Thoracic aorta (tissue), 2 donors: ENCODE data around the gene CACUL1. TPM values are rescaled to one million over a fixed set of nuclear protein-coding genes. Genes with fewer than 3 reads are reported as not detected.
A peak's percentile ranks its signal among the peaks of the same experiment; 100 is the strongest.

ENCODE experiments used
- ATAC-seq: fragments of 150-250 bp; one replicate; pipeline ENCODE4 v1.8.0; 2017; ENCODE audit warnings: low read depth; ENCODE audit not compliant: insufficient number of reproducible peaks, low FRiP score
- DNase-seq: peaks from one replicate; pipeline ENCODE4 v3.0.0-alpha.2; 2020; ENCODE audit warnings: low spot score
- H3K27ac ChIP-seq, 2 donors: fragments of 200-600 bp; sonication (generic); 1 replicate in 1 of 2; 2 replicates in 1 of 2; pipeline ENCODE4 v1.5.1; 2016; ENCODE audit warnings: mild to moderate bottlenecking in 2 of 2, moderate library complexity in 2 of 2
- H3K27me3 ChIP-seq: fragments of 200-600 bp; sonication (generic); replicated peaks from 2 replicates; pipeline ENCODE4 v1.6.0; 2016; ENCODE audit warnings: mild to moderate bottlenecking; ENCODE audit not compliant: insufficient read depth
- H3K36me3 ChIP-seq: fragments of 200-600 bp; sonication (generic); one replicate; pipeline ENCODE4 v1.5.1; 2016
- H3K4me1 ChIP-seq, 2 donors: fragments of 200-600 bp; sonication (generic); 1 replicate in 1 of 2; 2 replicates in 1 of 2; pipeline versions ENCODE4 v1.5.1 to v1.6.0; 2016; ENCODE audit warnings: low read depth in 2 of 2, mild to moderate bottlenecking in 1 of 2; ENCODE audit not compliant: control insufficient read depth in 1 of 2
- H3K4me3 ChIP-seq: fragments of 200-600 bp; sonication (generic); 2 replicates; pipeline ENCODE4 v1.5.1; 2016; ENCODE audit warnings: mild to moderate bottlenecking
- H3K9me3 ChIP-seq: fragments of 200-600 bp; sonication (generic); 2 replicates; pipeline ENCODE4 v1.5.1; 2016
- CTCF ChIP-seq: fragments of 200-600 bp; sonication (generic); IDR thresholded peaks from one replicate; pipeline ENCODE4 v1.5.1; 2019; ENCODE audit warnings: antibody characterized with exemption
- total RNA-seq, 2 donors: library from RNA; depleted of rRNA; stranded (reverse); fragments of >200 nt; gene quantifications; one replicate each; pipeline versions ENCODE4 v1.1.0 to v1.2.3, GENCODE V29; 2016

The CACUL1 gene
- total RNA-seq, 2 donors from 2014 or later: 32.7 to 42.9 TPM

GRCh38 chr10:118742032-118742431 lies 12.7 kb downstream of the CACUL1 start:
- TF ChIP-seq CTCF: no peak
- no peak for DNase-seq
- ATAC-seq: no peak
- no peaks in the 10 kb centered on the region for H3K36me3 ChIP-seq
- H3K27ac ChIP-seq: no peak overlapping the region
- H3K4me3 ChIP-seq: no peak overlapping the region
- H3K27me3 ChIP-seq: no peaks in the 10 kb centered on the region
- H3K4me1 ChIP-seq: peaks cover 32 to 75% of the 10 kb centered on the region in 2 donors
- no peaks in the 10 kb centered on the region for H3K9me3 ChIP-seq

GRCh38 chr10:118738406-118738805 lies 16.4 kb downstream of the CACUL1 start:
- no peaks in the 10 kb centered on the region for H3K36me3 ChIP-seq
- no peaks in the 10 kb centered on the region for H3K9me3 ChIP-seq
- peaks cover 33 to 83% of the 10 kb centered on the region in 2 donors for H3K4me1 ChIP-seq
- no peaks in the 10 kb centered on the region for H3K27me3 ChIP-seq
- TF ChIP-seq CTCF: no peak
- H3K4me3 ChIP-seq: no peak overlapping the region
- DNase-seq (no peak), ATAC-seq (no peak)
- no peak overlapping the region for H3K27ac ChIP-seq

- no peak for TF ChIP-seq CTCF
- ATAC-seq: no peak
- no peak for DNase-seq
- Histone ChIP-seq H3K9me3 (no peaks in the 10 kb centered on the region), H3K36me3 (no peaks in the 10 kb centered on the region), H3K27me3 (no peaks in the 10 kb centered on the region), H3K27ac (no peak overlapping the region), H3K4me1 (peaks cover 31 to 82% of the 10 kb centered on the region in 2 donors), H3K4me3 (no peak overlapping the region)
Observed at GRCh38 chr10:118737603-118738302, 17.0 kb downstream of the CACUL1 start.

- Histone ChIP-seq H3K4me1 (peaks cover 22 to 78% of the 10 kb centered on the region in 2 donors), H3K9me3 (no peaks in the 10 kb centered on the region), H3K27ac (no peak overlapping the region), H3K36me3 (no peaks in the 10 kb centered on the region), H3K4me3 (no peak overlapping the region), H3K27me3 (no peaks in the 10 kb centered on the region)
- TF ChIP-seq CTCF: no peak
- no peak for ATAC-seq
- no peak for DNase-seq
Observed at GRCh38 chr10:118735294-118735693, 19.5 kb downstream of the CACUL1 start.

GRCh38 chr10:118734475-118734874 lies 20.3 kb downstream of the CACUL1 start:
- no peak overlapping the region for H3K4me3 ChIP-seq
- no peak for DNase-seq
- no peaks in the 10 kb centered on the region for H3K36me3 ChIP-seq
- ATAC-seq: no peak
- no peak overlapping the region for H3K27ac ChIP-seq
- no peaks in the 10 kb centered on the region for H3K27me3 ChIP-seq
- TF ChIP-seq CTCF: peak; percentile 10
- no peaks in the 10 kb centered on the region for H3K9me3 ChIP-seq
- H3K4me1 ChIP-seq: peaks cover 22 to 77% of the 10 kb centered on the region in 2 donors
